HG03095 (cell line): Measurements from ENCODE around the gene GBGT1.
A peak's percentile ranks its signal among the peaks of the same experiment; 100 is the strongest.

Experiments
- ATAC-seq: cut with Tn5 transposase; IDR thresholded peaks from one replicate; pipeline ENCODE4 v1.9.1; 2021; ENCODE audit warnings: moderate library complexity; ENCODE audit not compliant: unreplicated experiment

The GBGT1 gene

DNA sequence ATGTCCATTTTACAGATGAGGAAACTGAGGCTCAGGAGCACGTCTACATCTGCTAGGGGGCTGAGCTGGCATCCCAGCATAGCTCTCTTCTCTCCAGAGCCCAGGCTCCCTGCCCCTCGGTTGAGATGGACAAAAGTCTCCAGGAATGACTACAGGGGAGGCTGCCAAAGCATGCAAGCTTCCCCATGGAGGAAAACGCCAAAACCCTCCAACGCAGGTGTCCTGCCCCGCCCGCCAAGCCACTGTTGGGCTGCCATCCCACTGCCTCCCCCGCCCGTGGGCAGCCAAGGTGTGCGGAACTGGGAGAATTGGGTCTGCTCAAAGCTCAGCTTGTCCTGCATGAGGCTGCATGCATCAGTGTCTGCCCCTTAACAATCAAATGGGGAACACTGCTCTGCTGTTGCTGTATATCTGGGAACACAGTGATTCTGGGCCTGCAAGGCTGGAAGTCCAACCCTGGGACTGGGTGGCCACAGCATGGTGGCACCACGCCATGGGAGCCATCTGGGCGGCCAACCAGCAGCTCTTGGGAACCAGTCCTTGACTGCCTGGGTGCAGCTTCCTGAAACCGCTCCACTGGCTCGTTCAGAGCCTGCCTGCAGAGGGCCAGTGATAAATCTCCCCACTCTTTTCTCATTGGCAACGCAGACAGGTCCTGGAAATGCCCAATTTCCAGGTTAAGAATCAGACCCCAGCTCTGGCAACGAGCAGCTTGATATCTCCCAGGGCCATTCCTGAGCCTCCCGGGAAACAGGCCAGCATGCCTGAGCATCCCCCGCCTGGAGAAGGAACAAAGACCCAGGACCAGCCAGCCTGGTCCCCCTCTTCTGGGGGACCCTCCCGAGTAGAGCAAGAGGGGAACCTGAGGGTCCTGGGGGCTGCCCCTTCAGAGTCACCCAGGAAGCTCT lies 46.2 kb downstream of the GBGT1 start:
- ATAC-seq = no peak

DNA sequence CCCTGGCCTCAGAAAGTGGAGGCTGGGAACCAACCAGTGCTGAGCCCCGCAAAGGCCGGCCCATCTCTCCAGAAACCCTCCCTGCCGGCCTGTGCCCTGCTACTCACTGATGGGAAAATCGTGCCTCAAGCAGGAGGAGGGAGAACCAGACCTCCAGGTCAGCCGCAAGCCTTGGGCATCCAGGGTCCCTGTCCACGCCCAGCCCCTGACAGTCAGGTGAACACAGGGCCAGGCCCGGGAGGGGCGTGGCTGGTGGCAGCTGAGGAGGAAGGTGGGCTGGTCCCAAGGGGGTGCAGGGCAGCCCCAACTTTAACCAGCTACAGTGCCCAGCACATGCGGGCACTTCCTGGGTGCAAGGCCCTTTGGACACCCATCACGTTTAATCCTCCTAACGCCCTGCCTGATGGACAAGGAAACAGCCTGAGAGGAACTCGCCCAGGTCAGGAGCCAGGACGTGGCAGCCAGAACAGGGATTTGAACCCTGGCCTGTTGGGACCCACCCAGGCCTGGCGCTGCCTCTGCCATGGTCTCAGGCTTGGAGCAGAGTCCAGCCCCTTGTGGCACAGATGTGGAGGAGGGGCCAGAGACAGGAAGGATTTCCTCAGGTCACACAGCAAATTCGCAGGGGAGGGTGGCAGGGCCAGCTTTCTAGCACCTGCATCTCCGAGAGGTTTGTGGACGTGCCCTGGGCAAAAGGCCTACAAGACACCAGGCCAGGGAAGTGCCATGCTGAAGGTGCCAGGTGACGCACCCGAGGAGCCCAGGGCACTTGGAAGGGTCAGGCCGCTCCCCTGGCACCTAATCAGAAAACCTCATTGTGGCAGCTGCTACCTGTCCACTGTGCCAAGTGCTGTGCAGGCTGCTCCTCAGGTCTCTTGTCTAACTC lies 47.1 kb downstream of the GBGT1 start:
- no peak for ATAC-seq

- peak; percentile 82 for ATAC-seq
These were observed 47.9 kb downstream of the GBGT1 start for GRCh38 chr9:133115604-133116345.

DNA sequence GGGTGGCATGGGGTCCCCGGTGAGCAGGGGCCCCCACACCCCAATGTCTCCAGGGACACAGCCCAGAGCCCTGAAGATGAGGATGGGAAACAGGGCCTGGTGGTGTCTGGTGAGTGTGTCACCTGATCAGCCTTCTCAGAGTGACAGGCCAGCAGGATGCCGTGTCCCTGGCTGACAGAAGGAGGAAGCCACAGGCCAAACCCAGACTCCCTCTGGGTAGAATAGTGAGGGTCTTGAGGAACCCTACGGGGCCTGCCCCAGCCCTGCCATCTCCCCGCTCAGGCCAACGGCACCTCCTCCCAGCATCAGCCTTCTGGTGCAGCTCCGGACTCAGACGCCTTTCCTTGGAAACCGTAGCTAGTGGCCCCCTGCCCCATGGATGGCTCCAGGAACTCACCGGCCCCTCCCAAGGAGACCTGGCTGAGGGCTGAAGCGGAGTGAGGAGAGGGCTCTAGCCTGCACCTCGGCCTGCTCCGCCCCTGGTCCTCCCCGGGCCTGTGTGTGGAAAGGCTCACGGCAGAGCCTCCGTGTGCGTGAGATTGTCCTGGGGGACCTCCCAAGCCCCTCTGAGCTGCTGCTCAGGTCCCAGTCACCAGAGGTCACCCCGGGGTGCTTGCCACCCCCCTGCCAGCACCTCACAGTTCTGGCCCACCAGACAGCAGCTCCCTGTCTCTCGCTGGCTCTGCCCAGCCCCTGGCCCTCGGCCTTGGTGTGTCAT lies 48.7 kb downstream of the GBGT1 start:
- ATAC-seq = no peak

DNA sequence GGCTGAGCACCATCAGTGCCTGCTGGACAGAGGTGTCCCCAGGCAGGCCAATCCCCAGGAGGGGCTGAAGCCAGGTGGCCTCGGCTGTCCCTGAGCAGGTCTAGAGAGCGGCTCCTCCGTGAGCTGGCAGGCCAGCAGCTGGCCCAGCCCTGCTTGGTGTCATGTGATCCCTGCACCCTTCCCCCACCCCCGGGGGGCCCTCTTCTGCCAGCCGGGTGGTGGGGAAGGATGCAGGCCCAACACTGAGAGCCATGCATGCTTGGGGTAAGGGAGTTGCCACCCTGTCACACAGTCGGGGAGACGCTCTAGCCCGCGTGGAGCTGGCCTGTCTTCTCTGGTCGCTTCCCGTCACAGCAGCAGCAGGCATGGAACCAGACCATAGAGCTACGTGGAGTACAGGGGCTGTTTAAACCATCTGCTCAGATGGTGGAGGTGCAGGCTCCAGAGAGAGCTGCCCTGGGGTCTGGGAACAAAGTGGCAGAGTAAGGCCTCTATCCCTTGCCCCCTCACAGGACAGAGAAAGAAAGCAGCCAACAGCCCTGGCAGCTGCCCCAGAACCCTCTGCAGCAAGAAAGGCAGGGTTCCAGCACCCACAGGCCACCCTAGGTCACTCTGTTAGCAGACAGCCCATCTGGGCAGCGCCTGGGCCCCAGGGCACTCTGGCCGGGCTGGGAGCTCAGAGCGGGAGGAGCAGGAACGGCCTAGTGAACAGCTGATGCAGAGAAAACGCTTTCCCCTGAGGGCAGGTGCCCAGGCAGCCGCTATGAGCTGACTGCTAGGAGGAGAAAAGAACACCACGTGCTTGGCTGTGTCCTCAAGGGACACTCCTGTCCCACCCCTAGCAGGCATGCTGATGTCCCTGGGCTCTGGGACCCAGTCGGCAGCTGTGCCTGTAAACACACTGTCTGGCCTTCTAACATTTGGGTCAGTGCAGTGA lies 49.5 kb downstream of the GBGT1 start:
- no peak for ATAC-seq

GRCh38 chr9:133113163-133113948 lies 50.4 kb downstream of the GBGT1 start:
- no peak for ATAC-seq

GRCh38 chr9:133112663-133113026 lies 51.1 kb downstream of the GBGT1 start:
- no peak for ATAC-seq

- ATAC-seq = no peak
These were observed 51.7 kb downstream of the GBGT1 start for GRCh38 chr9:133111808-133112662.

GRCh38 chr9:133109931-133110650 lies 53.6 kb downstream of the GBGT1 start:
- ATAC-seq = no peak

DNA sequence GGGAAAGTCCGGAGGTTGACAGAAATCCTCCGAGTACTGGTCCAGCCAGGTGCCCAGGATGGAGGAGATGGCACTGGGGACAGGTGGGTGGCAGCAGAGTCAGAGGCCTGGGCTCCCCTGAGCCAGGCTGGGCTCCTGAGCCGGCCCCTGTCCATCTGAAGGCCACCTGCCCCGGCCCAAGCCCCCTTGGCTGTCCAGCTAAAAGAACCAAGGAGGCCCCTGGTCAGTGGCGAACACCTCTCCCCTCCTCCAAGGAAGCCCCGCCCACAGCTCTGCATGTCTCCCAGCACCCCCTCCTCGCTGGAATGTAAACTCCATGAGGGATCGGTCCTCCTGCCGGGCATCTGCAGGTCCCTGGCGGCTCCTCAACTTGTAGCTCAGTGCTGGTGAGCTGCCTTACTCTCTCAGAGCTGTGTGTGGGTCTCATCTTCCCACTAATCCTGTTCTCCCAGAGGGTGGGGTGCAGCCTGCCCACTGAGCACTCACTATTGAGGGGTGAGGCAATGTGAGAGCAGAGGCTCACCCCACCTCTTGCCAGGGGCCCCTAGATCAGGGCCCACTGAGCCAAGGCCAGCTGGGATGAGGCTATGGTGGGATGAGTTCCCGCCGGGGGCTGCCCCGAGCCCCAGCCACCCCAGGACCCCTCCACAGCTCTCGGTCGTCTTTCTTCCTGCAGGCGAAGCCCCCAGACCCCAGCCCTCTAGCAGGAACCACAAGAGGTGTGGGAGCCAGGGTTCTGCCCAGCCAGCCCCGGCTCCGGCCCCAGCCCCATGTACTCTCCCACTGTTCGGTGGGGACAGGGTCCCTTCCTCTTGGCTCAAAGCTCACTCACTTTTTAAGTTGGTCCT lies 54.7 kb downstream of the GBGT1 start:
- ATAC-seq = no peak

DNA sequence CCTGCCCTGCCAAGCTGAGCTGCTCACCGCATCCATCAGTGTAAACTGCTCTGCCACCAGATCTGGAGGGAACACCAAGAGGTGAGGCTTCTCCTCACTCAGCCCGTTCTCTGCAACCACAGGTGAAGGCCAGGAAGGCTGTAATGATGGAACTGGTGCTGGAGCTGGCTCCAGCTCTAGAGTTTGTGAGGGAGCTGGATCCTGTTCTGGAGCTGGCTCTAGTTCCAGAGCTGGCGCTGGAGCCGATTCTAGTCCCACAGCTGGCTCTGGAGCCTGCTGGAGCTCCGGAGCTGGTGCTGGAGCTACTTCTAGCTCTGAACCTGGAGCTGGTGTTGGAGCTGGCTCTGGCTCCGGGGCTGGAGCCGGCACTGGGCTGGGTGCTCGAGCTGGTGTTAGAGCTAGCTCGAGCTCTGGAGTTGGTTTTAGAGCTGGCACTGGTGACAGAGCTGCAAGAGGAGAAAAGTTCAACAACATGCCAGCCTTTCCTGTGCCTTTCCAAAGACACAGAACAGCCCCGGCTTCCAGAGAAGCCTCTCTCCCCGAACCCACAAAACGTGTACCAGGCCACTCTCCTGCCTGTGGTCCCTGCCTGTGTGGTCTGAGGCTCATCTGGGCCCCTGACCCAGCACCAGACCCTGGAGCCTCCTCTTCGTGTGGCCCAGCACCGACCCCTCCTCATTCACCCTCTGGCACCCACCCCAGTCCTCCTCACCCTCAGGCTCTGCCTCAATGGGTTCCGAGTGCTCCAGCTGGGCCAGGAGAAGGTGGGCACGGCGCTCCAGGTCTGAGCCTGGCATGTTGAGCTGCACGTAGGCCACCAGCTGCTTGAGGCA lies 55.5 kb downstream of the GBGT1 start:
- ATAC-seq = no peak

DNA sequence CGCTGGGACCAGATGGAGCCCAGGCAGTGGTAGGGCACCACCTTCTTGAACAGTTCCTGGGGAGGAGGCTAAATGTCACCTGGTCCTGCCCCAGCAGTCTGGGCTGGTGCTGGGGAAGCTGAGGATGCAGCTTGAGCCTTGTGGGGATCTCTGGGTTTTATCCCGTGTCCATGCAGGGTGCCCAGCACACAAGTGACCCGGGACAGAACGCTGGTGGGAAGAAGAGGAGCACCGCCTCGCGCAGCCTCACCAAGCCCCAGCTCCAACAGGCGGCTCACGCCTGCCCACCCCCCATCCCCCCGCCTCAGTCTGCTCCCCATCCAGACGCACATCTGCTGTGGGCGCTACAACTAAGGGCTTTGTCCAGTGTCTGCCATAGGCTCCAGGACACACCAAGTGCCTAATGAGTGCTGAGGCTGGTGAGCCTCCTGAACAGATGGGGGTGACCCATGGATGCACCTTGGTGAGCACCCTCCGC lies 56.4 kb downstream of the GBGT1 start:
- ATAC-seq = no peak

DNA sequence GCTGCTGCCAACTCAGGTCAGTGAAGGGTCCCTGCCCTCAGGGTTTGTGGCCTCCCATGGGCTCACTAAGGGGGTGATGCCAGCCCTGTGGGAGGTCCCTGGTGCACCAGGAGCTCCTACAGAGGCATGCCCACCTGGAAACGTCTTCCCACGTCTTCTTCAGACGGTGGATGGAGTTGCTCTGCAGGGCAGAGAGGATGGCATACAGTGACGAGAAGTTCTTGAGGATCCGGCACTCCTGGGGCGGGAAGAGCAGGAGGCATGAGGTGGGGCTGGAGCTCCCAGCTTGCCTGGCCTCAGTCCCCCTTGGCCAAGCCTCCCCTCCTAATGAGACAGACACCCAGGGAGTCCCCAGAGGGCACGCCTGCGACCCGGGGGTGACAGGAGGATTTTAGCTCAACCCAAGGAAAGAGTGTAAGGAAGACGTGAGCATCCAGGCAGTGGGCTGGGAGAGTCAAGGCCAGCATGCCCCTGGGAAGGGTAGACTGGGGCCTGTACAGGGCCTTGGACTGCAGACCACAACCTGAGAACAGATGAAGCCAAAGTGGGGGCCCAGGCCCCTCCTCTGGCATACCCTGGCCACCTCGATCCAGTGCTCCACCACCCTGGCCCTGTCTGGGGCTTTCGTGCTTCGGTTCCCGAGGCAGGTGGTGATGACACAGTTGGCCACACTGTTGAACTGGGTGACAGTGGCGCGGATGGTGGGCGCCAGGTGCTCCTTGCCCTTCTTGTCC lies 57.0 kb downstream of the GBGT1 start:
- no peak for ATAC-seq

DNA sequence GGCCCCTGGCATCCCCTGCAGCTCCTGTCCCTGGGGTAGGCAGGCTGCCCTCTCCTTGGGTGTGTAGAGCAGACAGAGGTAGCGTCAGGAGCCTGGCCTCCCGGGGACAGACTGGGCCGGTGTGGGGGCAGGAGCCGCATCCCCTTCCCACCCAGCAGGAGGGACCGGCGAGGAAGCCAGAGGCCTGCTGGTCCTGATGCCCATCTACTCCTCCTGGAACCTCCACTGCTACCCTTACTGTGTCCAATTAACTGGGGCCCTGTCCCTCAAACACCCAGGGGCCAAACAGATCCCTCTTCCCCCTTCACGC lies 58.3 kb downstream of the GBGT1 start:
- no peak for ATAC-seq
